HG03571 (cell line): Measurements from ENCODE around the gene PYGB.

Source experiments
- ATAC-seq: cut with Tn5 transposase; IDR thresholded peaks from one replicate; pipeline ENCODE4 v1.9.1; 2021; ENCODE audit not compliant: unreplicated experiment

Gene PYGB

DNA sequence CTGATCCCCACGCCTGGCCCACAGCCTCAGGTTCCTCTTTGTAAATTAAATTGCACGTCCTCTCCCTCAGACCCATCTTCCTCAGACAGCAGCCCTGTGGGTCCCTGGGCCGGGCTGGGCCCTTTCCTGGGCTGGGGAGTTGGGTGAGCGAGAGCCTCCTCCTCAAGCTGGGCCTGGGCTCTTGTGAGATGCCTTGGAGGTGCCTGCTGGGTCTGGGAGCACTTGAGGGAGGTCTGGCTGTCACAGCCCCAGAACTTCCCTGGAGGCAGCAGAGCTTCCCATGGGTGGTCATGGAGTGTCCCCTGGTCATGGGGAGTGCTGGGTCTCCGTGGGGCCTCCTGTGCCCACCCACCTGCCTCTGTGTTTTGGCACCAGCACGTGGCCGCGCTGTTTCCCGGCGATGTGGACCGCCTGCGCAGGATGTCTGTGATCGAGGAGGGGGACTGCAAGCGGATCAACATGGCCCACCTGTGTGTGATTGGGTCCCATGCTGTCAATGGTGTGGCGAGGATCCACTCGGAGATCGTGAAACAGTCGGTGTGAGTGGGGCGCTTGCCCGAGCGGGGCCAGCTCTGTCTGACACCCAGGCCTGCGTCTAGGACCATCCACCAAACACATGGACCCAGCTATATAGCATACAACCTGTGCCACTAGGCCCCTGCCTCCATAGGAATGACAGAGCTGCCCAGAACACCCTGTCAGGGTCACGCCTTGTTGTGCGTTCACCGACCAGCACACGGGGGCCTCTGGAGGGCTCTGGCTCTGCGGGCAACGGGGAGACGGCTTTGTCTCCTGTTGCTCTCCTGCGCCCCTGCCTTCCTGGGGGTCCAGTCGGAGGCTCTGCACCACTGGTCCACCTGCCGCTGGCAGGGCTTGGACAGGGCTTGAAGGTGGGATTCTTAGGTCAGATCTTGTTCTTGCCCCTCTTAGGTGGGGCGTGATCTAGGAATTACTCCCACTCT lies 33.0 kb downstream of the PYGB start:
- ATAC-seq, result no peak

DNA sequence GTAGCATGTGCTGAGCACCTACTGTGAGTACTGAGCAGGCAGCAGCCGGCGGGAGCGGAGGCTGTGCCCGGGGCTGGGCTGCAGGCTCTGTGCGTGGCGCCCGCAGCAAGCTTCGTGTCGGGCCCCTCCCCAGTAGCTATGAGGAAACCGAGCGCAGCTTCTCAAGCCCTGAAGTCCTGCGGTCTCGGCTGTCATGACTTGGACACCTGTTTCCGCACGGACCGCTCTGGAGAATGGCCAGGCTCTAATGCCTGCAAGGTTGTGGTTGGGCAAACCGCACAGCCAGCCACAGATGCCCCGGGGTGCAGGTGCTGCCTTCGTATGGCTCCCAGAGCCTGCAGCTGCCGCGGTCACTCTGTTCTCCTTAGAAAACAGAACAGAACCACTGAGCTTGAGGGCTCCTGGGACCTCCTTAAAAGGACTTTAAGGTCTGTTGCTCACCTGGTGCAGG lies 33.7 kb downstream of the PYGB start:
- ATAC-seq, result peak; percentile 57

DNA sequence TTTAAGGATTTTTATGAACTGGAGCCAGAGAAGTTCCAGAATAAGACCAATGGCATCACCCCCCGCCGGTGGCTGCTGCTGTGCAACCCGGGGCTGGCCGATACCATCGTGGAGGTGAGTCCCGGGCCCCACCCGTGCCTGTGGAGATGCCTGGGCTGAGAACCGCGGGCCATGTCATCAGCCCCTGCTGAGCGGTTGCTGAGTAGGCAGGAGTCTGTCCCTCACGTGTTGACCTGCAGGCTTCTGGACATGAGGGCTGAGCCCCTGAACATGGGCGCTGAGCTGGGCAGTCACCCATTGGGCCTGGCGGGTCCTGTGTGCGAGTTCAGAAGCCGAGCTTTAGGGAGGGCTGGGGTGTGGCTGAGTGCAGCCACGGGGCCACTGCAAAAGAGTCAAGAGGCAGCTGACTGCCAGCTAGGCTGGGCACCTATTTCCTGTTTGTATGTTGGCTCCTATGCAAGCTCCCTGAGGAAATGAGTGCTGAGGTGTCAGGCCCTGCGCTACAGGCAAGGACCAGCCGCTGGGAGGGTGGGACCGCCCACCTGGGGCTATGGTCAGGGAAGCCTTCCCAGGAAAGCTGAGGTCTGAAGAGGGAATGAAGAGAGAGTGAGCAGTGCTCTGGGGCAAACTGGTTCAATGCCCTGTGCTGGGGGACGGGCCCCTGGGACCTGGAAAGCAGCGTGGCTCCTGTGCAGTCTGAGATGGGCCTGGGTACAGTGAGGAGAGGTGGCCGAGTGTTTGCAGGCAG lies 34.3 kb downstream of the PYGB start:
- ATAC-seq, result no peak

DNA sequence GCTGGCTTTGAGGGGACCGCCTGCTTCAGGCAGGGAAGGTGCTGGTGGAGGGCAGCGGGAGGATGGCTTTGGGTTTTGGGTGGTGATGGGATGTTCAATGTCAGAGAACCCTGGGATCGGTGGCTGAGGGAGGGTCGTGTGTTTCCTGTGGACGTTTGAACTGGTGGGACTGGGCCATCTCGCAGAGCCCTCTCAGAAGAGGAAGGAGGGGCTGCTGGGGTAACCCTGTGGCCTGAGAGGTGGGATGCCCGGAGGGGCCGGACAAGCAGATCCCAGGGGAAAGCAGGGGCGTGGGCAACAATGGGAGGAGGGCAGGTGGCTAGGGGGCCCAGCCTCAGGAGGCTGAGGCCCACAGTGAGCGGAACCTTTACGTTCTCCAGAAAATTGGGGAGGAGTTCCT lies 34.9 kb downstream of the PYGB start:
- ATAC-seq, result no peak

DNA sequence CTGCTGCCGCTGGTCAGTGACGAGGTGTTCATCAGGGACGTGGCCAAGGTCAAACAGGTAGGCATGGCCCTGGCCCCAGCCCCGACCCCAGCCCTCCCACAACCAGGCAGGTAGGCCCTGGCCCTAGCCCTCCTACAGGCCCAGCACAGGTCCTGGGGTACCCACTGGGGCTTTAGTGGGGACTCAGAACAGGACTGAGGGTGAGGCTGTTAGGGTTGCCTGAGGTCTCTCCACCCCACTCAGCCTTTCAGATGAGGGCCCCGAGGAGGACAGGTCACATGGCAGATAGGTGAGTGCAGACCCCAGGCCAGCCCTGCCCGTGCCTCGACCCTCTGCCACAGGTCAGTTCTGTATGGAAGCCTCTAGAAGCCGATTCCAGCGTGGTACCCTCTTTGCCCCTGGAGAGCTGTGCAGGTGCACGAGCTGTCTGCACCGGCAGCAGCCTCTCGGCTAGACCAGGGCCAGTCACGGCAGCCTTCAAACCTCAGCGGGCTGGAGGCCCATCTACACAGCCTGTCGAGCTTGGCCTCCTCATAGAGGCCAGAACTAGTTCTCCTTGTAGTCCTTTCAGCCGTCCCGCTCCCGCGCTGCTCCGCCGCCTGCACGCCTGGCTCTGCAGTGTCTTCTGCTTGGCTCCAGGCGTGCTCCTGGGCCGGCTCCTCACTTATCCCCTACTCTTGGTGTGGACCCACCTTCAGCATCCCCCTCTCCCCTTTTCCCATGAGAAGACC lies 35.5 kb downstream of the PYGB start:
- no peak for ATAC-seq

DNA sequence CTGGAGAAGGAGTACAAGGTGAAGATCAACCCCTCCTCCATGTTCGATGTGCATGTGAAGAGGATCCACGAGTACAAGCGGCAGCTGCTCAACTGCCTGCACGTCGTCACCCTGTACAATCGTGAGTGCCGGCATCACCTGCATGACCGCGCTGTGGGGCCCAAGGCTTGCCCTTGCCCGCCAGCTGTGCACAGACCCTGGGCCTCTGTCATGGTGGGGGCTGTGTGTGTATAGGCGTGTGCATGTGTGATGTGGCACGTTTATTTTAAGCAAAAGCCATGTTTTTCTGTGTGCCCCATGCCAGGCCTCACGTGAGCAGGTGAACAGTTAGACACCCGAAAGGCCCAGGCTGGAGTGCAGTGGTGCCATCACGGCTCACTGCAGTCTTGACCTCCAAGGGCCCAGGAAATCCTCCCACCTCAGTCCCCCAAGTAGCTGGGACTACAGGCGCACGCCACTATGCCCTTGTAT lies 36.3 kb downstream of the PYGB start:
- no peak for ATAC-seq

DNA sequence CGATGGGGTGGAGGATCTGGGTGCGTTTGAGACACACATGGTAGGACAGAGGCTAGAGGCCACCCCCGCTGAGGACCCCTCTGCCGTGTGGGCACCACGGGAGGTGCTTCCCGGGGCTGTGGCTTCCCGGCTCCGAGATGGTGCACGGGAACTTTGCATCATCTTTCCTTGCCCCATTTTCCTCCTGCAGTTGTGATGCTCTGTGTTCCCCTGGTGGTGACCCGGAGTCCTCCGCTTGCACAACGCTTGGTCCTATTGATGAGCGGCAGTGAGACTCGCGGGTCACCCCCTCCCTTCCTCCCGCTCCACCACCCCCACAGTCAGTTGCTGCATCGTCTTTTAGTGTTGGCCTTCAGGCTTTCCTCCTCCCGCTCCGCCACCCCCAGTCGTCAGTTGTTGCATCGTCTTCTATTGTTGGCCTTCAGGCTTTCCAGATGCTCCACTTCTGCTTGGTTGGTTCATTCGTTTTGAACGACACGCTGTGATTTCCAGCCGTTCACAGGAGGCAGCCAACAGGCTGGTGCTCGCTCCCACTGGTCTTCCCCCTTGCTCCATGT lies 37.3 kb downstream of the PYGB start:
- ATAC-seq, result no peak

DNA sequence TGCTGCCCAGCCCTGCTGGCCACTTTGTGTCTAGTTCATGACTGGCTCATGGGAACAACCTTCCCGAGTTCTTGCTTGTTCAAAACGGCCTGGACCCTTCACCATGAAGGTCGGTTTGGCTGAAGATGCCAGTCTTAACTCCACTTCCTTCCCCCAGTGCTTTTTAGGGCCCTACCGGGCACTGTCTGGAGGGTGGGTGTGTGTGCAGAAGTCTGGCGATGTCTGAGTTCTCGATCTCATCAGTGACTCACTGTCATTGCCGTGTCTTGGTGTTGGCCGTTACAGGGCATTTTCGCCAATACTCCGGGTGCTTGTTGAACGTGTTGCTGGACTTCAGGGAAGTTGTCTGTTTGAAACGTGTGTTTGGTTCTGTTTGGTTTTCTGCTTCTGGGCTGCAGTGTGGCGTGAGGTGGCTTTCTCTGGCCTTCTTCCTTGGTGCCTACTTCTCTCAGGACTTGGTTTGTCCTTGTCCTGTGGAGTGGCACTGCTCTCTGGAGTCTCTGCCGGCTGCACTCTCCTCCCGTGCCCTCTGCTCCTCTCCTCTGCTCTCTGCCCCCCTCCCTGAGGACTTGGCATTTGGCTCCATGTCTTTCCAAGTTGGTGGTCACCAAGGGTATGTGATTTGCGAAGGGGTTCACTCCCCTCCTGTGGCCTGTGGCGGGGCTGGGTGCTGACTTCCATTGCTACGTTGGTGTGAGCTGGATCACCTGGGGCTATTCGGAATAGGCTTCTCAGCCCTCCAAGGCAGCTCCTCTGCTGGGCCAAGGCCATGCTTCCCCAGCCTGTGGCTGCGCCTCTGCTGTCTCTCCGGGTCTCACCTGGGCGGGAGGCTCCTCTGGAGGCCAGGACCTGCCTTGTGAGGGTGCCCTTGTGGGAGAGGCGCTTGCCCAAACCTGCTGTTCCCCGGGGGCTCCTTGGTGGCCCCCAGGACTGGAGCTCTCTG lies 38.2 kb downstream of the PYGB start:
- ATAC-seq, result no peak

DNA sequence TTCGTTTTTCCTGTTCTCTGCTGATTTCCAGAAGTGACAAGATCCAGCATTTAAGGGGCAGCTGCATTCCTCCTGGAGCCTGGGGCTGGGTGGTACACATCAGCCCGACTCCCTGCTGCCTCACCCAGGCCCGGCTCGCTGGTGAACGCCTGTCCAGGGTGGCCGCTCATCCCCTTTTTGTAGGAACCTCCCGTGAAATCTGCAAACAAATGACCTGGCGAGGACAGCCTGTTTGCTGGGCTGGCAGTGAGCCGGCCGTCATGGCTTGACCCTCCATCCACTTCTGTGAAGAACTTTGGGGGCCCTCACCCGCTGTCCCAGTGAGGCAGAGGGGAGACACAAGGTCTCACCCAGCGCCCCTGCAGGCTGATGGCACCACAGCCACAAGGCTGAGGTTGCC lies 39.0 kb downstream of the PYGB start:
- ATAC-seq, result no peak

DNA sequence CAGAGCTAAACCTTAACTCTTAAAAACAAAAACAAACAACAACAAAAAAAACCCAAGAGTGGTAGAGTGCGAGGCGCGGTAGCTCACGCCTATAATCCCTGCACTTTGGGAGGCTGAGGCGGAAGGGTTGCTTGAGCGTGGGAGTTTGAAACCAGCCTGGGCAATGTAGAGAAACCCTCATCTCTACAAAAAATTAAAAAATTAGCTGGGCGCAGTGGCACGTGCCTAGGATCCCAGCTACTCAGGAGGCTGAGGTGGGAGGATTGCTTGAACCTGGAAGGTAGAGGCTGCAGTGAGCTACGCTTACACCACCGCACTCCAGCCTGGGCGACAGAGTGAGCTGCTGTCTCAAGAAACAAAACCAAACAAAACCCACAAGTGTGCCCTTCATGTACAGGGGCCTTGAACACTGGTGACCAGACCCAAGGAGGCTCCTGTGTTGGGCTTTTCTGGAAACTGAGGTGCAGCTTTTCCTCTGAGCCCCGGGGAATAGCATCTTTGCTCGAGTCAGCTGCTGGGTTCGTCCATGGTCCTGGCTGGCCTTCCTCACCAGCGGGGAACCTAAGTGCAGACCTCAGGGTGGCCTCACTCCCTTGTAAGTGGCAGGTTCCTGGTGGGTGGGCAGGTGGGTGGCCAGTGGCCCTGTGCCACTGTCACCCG lies 39.9 kb downstream of the PYGB start:
- no peak for ATAC-seq

DNA sequence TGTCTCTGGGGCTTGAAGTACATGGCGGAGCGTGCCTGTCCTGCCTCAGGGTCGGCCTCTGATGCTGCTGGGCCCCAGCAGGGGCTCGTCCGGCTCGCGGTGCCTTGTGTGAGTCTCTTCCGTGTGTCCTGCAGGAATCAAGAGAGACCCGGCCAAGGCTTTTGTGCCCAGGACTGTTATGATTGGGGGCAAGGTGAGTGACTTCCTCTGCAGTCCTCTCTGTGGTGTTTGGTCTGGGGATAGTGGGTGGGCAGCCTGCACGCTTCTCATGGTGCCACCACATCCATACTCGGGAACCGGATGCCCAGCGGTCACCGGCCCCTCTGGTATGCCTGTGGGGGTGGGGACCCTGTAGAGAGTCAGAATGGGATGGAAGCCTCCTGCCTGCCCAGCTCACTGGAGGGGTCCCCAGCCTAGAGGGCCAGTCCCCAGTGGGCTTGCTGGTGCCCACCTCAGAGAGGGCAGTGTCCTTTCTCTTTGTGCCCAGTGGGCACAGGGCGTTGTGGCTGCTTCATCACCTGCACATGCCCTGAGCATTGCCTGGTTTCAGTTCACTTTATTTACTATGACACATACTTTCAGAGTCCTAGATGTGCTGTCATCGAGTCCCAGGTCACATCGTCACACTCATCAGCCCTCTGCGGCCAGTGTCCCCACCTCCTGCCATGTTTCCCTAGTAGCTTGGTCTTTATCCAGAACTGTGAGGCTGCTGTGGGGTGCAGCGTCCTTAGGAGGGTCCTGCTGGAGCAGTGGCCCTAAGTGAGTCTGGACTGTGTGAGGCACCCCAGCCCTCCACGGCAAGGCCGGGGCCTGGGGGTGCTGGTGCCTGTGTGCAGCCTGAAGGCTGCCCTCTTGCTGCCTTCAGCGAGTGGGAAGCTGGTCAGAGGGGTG lies 40.7 kb downstream of the PYGB start:
- peak; percentile 74 for ATAC-seq

DNA sequence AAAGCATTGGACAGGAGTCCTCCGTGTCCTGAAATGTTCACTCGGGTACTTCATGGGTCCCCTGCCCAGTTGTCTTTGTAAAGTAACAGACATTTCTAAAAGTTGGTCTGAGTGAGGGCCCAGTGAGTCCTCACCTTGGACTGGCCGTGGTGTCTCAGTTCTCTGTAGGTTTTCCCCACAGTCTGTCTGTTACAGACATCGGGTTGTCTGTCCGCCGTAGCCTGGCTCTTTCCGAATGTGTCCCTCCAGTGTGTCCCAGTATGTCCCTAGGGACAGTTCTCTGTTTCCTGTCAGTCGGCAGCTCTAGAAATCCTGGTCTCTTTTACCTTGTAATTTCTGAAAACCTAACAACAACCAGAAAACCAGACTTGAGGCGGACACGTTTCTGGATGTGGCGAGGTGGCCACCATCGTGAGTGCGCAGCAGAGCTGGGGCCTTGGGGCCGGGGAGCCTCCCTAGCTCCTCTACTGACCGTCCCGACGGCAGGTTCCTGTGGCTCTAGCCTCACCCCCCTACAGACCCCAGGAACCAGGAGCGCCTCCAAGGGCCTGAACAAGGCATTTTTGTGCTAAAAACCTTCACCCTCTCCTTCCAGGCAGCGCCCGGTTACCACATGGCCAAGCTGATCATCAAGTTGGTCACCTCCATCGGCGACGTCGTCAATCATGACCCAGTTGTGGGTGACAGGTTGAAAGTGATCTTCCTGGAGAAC lies 42.2 kb downstream of the PYGB start:
- ATAC-seq, result no peak

DNA sequence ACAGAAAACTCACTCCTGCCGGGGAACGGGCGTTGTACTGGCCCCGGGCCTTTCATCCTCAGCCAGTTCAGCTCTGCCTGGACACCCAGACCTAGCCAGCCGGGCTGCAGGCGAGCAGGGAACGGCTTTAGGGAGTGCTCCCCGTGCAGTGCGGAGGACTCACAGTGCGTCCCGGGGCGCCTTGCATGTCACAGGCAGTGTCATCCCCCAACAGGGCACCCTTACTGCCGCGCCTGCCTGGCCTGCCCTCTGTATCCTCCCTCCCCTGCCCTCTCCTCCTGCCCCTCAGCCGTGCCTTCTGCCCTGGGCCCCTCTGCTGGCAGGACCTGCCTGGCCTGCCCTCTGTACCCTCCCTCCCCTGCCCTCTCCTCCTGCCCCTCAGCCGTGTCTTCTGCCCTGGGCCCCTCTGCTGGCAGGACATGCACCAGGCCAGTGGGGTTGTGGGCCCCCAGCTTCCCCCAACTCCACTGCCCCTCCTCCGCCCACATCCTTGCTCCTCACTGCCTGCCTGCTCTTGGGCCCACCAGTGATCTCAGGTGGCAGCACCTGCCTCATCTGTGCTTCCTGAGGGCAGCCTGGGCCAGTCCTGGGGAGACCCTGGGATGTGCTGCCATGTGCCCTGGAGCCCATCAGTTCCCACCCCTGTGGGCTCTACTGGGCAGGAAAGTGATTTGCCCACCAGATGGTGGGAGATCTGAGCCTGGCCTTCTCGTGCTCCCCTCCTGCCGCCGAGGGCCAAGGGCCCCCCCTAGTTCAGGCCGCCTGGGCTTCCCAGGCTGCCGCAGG lies 43.0 kb downstream of the PYGB start:
- ATAC-seq, result no peak

DNA sequence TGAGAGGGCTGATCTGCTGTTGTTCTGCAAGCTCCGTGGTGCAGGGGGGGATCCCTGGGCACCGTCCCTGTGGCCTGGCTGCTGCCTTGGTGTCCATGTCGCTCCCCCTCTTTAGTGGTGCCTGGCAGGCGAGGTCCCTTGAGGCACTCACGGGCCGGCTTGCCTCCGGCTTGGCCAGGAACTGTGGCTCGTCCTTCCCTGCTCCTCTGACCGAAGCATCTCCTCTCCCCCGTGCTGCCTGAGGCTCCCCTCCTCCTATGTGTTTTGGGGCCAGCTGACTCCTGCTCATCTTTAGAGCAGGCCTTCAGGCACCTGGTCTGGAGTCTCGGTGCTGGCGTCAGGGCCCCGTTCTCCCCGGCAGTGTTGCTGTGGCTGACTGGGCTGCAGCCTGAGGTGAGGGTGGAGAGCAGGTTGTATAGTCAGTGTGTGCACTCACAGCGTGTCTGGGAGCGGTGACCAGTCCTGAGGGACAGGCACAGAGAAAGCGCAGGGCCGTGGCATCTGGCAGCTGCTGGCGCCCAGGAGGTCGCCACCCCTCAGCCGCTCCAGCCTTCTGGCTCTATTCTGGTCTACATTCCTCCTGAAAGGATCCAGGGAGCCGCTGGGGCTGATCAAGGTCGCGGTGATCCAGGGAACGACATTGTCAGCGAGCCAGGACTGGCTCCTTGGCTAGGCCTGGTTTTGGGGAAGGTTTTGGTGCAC lies 43.7 kb downstream of the PYGB start:
- ATAC-seq, result no peak

DNA sequence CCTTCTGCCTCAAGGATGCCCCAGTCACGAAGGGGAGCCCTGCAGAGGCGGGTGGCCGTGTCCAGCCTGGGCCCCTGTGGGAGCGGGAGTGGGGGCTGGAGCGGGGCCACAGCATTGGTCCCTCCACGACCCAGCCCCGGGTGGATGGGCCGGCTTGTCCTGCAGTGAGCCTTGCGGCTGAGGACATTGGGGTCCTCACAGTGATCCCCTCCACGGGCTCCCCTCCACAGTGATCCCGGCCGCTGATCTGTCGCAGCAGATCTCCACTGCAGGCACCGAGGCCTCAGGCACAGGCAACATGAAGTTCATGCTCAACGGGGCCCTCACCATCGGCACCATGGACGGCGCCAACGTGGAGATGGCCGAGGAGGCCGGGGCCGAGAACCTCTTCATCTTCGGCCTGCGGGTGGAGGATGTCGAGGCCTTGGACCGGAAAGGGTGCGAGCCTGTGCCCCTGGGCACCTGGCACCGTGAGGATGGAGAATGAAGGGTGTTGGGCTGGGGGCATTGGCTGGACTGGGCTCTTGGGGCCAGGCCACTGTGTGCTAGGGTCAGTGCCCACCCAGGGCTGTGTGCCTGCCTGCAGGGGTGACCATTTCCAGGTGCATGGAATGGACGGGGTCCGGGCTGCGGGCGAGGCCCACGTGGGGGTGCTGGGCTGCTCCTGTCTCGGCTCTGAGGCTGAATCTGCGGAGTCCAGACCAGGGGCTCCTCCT lies 44.4 kb downstream of the PYGB start:
- no peak for ATAC-seq

DNA sequence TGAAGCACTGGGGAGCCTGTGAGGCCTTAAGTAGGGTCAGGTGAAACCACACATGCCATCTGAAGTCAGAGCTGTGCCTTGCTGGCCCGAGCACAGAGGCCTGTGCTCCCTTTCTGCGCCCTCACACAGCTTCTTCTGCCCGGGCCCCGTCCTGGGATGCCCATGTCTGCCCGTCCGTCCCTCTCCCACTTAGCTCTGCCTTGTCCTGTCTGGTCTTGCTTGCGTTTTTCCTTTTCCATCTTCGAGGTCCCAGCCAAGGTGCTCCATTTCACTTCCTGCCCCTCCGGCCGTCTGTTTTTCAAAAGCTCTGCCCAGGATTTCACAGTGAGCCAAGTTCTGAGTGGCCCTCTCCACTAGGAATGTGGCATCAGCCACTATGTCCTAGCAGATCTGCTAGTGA lies 45.6 kb downstream of the PYGB start:
- no peak for ATAC-seq
